GM18909 (cell line): ENCODE measurements around the gene AGMAT.
A peak's percentile ranks its signal among the peaks of the same experiment; 100 is the strongest.

ENCODE experiments used
- ATAC-seq: cut with Tn5 transposase; IDR thresholded peaks from one replicate; pipeline ENCODE4 v1.9.1; 2021; ENCODE audit warnings: mild to moderate bottlenecking; ENCODE audit not compliant: unreplicated experiment, poor library complexity

AGMAT gene

DNA sequence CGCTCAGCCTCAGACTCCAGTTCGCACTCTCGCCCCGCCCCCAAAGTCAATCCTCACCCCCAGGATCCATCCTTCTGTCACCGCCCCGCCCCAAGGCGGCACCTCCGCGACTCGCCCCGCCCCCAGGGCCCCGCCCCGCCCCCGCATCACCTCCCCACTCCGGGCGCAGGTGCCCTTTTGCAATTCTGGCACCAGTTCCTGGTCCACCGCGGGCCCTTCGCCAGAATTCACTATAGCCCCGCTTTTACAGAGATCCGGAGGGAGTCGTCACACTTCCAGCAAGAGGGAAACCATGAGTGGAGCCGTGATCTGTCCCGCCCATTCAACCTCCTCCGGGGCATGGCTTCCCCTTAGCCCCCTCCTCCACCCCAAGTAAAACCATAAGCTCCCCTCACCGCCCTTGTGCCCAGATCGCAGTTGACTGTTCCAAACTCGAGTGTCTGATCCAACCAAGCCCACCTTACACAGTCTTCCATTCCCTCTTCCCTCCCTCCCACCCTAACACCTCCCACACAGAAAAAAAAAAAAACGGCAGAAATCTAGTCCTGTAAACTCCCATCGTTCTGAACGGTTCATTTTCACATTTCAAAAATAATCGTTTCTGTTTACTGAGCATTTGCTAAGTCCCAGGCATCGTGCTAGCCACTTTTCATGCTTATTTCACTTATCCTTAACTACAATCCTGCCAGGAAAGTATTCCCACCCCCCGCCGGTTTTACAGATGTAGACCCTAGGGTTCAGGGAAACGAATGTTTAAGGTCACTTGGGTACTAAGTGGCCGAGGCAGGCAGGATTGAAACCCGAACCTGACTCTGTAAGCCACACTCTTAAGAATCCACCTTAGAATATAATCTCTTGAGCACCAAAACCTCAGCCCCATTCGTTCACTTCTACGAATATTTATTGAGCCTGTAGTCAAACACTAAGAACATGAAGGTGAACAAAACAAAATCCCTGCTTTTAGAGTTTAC lies 59.5 kb downstream of the AGMAT start:
- ATAC-seq: peak; percentile 44

- ATAC-seq: peak; percentile 52
Measured at GRCh38 chr1:15524283-15525049, 60.4 kb downstream of the AGMAT start.

GRCh38 chr1:15524021-15524282 lies 60.9 kb downstream of the AGMAT start, which contains the start of gene CASP9:
CASP9 (minus strand) TSS chr1:15524215; CDS start chr1:15524200, 15 bp downstream.
- ATAC-seq: no peak

GRCh38 chr1:15523104-15524020 lies 61.5 kb downstream of the AGMAT start:
- ATAC-seq: no peak

DNA sequence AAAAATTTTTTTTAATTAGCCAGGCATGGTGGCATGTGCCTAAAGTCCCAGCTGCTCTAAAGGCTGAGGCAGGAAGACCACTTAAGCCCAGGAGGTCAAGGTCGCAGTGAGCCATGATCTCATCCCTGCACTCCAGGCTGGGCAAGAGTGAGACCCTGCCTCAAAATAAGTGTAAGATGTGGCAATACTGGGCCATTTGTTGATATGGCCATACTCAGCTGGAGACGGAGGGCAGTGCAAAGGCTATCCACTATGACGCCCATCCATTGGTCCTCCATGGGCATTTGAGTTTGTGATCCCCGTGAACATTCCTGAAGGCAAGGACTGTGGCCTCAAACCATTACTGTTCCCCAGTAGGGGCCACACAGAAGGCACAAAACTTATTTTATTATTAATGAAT lies 62.3 kb downstream of the AGMAT start:
- ATAC-seq: no peak
